SU-DHL-6 (cell line): ENCODE measurements around the gene AXIN2.
"Not testable (repeated sequence)": the region's sequence is repeated elsewhere in the genome, so short reads cannot be mapped to it uniquely, and the experiment has no call there.

Experiments used
- H2AFZ ChIP-seq: fragments of 200-600 bp; sonication (generic); 2 replicates; pipeline ENCODE4 v1.6.1; 2014; ENCODE audit warnings: low read depth, mild to moderate bottlenecking, moderate library complexity, mixed read lengths, antibody characterized with exemption, low read length; ENCODE audit not compliant: severe bottlenecking
- H3F3A ChIP-seq: fragments of 200-600 bp; shearing (Covaris generic); 2 replicates; pipeline ENCODE4 v1.6.0; 2016; ENCODE audit warnings: antibody characterized with exemption, mild to moderate bottlenecking; ENCODE audit not compliant: insufficient read depth
- H3K27ac ChIP-seq: fragments of 200-600 bp; sonication (generic); 2 replicates; pipeline ENCODE4 v1.5.1; 2016; ENCODE audit warnings: low read depth, mild to moderate bottlenecking, low read length, moderate library complexity, mixed read lengths
- H3K27me3 ChIP-seq: fragments of 200-600 bp; sonication (generic), shearing (Covaris generic); 2 replicates; pipeline ENCODE4 v1.6.0; 2014; ENCODE audit warnings: mild to moderate bottlenecking, low read length
- H3K36me3 ChIP-seq: fragments of 200-600 bp; sonication (generic); 2 replicates; pipeline ENCODE4 v1.6.1; 2014; ENCODE audit warnings: mild to moderate bottlenecking, low read length, mixed read lengths
- H3K4me2 ChIP-seq: fragments of 300-600, 200-600 bp; shearing (Covaris generic), sonication (generic); 2 replicates; pipeline ENCODE4 v1.6.0; 2014; ENCODE audit warnings: low read length, low read depth, mild to moderate bottlenecking; ENCODE audit not compliant: poor library complexity, severe bottlenecking
- H3K4me3 ChIP-seq: fragments of 200-600 bp; sonication (generic); 2 replicates; pipeline ENCODE4 v1.5.1; 2014; ENCODE audit warnings: antibody characterized with exemption, low read length, mild to moderate bottlenecking, mixed read lengths; ENCODE audit not compliant: insufficient read depth, poor library complexity, severe bottlenecking
- H3K79me2 ChIP-seq: fragments of 200-600 bp; sonication (generic); 2 replicates; pipeline ENCODE4 v1.6.1; 2014; ENCODE audit warnings: mild to moderate bottlenecking, low read length, moderate library complexity; ENCODE audit not compliant: insufficient read depth
- H3K9ac ChIP-seq: fragments of 200-600 bp; sonication (generic); 2 replicates; pipeline ENCODE4 v1.7.0; 2014; ENCODE audit warnings: mild to moderate bottlenecking, low read length
- H3K9me2 ChIP-seq: fragments of 200-600 bp; sonication (generic); replicated peaks from 2 replicates; pipeline ENCODE4 v1.6.1; 2014; ENCODE audit warnings: low read length; ENCODE audit not compliant: insufficient read depth
- H3K9me3 ChIP-seq: fragments of 200-600 bp; sonication (generic); 2 replicates; pipeline ENCODE4 v1.6.1; 2014; ENCODE audit warnings: low read length, mixed read lengths; ENCODE audit not compliant: insufficient read depth
- H4K20me1 ChIP-seq: fragments of 200-600 bp; sonication (generic); 2 replicates; pipeline ENCODE4 v1.6.1; 2014; ENCODE audit warnings: low read depth, mild to moderate bottlenecking, antibody characterized with exemption, low read length, moderate library complexity, mixed read lengths
- EZH2phosphoT487 ChIP-seq: fragments of 200-600 bp; sonication (generic), shearing (Covaris generic); conservative IDR thresholded peaks from 2 replicates; pipeline ENCODE4 v1.6.1; 2018; ENCODE audit warnings: mild to moderate bottlenecking, antibody characterized with exemption, low read length, moderate library complexity, mixed read lengths
- TF ChIP-seq, protein P1 (sequence below): fragments of 200-600 bp; sonication (generic); IDR thresholded peaks from one replicate; pipeline ENCODE4 v1.5.1; 2017; ENCODE audit warnings: antibody characterized with exemption, mild to moderate bottlenecking, low read length, moderate library complexity; ENCODE audit not compliant: insufficient read depth, poor library complexity, severe bottlenecking

AXIN2 gene

DNA sequence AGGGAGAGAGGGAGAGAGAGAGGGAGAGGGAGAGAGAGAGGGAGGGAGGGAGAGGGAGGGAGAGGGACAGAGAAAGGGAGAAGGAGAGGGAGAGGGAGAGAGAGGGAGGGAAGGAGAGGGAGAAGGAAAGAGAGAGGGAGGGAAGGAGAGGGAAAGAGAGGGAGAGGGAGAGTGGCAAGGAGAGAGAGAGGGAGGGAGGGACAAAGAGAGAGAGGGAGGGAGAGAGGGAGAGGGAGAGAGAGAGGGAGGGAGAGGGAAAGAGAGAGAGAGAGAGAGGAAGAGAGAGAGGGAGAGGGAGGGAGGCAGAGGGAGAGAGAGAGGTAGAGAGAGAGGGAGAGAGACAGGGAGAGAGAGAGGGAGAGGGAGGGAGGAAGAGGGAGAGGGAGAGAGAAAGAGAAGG lies 73.5 kb downstream of the AXIN2 start:
- Histone ChIP-seq H4K20me1 (no peaks in the 10 kb centered on the region), H3K9me3 (no peaks in the 10 kb centered on the region), H3K9me2 (no peaks in the 10 kb centered on the region), H3K27me3 (no peaks in the 10 kb centered on the region), H3K79me2 (no peaks in the 10 kb centered on the region), H3K4me2 (no peak overlapping the region), H3K9ac (no peak overlapping the region), H3F3A (no peaks in the 10 kb centered on the region), H3K4me3 (no peak overlapping the region), H2AFZ (no peak overlapping the region), H3K27ac (no peak overlapping the region), H3K36me3 (no peaks in the 10 kb centered on the region)
- TF ChIP-seq EZH2phosphoT487 = no peak
- TF ChIP-seq, protein P1, sequence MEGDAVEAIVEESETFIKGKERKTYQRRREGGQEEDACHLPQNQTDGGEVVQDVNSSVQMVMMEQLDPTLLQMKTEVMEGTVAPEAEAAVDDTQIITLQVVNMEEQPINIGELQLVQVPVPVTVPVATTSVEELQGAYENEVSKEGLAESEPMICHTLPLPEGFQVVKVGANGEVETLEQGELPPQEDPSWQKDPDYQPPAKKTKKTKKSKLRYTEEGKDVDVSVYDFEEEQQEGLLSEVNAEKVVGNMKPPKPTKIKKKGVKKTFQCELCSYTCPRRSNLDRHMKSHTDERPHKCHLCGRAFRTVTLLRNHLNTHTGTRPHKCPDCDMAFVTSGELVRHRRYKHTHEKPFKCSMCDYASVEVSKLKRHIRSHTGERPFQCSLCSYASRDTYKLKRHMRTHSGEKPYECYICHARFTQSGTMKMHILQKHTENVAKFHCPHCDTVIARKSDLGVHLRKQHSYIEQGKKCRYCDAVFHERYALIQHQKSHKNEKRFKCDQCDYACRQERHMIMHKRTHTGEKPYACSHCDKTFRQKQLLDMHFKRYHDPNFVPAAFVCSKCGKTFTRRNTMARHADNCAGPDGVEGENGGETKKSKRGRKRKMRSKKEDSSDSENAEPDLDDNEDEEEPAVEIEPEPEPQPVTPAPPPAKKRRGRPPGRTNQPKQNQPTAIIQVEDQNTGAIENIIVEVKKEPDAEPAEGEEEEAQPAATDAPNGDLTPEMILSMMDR = no peak

DNA sequence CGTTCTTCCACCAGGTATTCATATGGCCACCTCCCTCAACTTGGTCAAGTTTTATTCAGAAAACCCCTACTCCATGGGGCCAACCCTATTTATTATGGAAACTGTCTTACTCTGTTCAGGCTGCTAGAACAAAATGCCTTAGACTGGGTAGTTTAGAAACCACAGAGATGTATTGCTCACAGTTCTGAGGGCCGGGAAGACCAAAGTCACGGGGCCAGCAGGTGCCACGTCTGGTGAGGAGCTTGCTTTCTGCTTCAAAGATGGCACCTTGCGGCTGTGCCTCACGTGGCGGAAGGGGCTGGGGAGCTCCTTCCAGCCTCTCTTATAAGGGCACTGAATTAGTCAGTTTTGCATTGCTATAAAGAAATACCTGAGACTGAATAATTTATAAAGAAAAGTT lies 74.3 kb downstream of the AXIN2 start:
- H3K36me3 ChIP-seq = no peaks in the 10 kb centered on the region
- H4K20me1 ChIP-seq = no peaks in the 10 kb centered on the region
- H3K9me3 ChIP-seq = no peaks in the 10 kb centered on the region
- no peak overlapping the region for H3K4me2 ChIP-seq
- H2AFZ ChIP-seq = no peak overlapping the region
- H3K9ac ChIP-seq = no peak overlapping the region
- TF ChIP-seq EZH2phosphoT487 = no peak
- TF ChIP-seq, protein P1 = no peak
- no peaks in the 10 kb centered on the region for H3F3A ChIP-seq
- H3K27me3 ChIP-seq = no peaks in the 10 kb centered on the region
- no peak overlapping the region for H3K4me3 ChIP-seq
- H3K79me2 ChIP-seq = no peaks in the 10 kb centered on the region
- H3K9me2 ChIP-seq = no peaks in the 10 kb centered on the region
- no peak overlapping the region for H3K27ac ChIP-seq

DNA sequence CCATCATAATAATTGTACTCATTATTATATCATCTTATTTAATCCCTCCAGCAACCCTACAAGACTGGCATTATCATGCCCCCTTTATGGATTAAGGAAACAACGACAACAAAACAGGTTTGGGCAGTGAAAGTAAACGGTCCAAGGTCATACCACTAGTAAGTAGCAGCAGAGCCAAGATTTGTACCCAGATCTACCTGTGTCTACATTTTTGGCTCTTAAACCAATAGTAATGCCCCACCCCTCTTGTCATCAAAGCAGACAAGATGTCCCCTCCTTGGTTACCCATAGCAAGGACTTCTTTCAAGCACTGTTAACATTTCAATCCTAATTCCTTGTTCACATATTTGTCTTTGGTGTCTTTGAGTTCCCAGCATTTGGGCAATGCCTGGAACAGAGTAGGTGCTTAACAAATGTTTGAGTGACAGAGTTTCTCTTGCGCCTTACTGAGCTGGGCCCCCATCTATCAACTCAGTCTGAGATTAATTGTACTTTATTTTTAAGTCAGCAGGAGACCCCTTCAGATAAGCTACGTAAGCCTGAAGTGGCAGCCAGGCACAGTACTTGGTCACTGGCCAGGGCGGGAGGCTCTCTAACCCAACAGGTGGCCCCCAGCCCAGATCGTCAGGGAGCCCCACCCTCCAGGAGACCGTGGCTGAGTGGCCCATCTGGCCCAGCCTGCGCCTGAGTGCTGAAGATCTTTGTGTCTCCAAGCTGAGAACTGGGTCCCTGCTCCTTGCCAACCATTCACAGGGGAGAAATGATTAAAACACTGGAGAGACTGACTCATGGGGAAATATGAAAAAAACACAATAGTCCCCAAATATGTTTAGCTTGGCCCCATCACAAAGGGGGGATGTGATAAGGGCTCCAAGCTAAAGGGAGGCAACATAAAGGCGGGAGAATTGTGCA lies 75.8 kb downstream of the AXIN2 start:
- Histone ChIP-seq H2AFZ (no peak overlapping the region), H3K36me3 (no peaks in the 10 kb centered on the region), H3K4me2 (no peak overlapping the region), H3K9ac (no peak overlapping the region), H4K20me1 (no peaks in the 10 kb centered on the region), H3K27me3 (no peaks in the 10 kb centered on the region), H3K4me3 (no peak overlapping the region), H3K27ac (no peak overlapping the region), H3F3A (no peaks in the 10 kb centered on the region), H3K9me2 (no peaks in the 10 kb centered on the region), H3K79me2 (no peaks in the 10 kb centered on the region), H3K9me3 (no peaks in the 10 kb centered on the region)
- TF ChIP-seq EZH2phosphoT487 = no peak
- TF ChIP-seq, protein P1 = no peak

DNA sequence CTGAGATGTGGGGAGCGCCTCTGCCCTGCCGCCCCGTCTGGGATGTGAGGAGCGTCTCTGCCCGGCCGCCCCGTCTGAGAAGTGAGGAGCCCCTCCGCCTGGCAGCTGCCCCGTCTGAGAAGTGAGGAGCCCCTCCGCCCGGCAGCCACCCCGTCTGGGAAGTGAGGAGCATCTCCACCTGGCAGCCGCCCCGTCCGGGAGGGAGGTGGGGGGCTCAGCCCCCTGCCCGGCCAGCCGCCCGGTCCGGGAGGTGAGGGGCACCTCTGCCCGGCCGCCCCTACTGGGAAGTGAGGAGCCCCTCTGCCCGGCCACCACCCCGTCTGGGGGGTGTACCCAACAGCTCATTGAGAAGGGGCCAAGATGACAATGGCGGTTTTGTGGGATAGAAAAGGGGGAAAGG lies 77.0 kb downstream of the AXIN2 start:
- not testable (repeated sequence) for H3K27ac ChIP-seq, H3K27me3 ChIP-seq, H3K36me3 ChIP-seq, H3K9me2 ChIP-seq, H3K9ac ChIP-seq, H2AFZ ChIP-seq, H3K9me3 ChIP-seq, H3K4me2 ChIP-seq, H3K4me3 ChIP-seq, H4K20me1 ChIP-seq, H3F3A ChIP-seq, H3K79me2 ChIP-seq
